Measurements from ENCODE around the gene TRAPPC3. TPM values are rescaled to one million over a fixed set of nuclear protein-coding genes. Genes with fewer than 3 reads are reported as not detected.

TRAPPC3 gene
- total and polyA plus RNA-seq, 9 of the 15 experiments (the other 6 are each of a cell fraction or from before 2014, with no cell fraction given): 20.6 to 141 (median 112) TPM

- TF ChIP-seq MGA (IDR thresholded peaks at IDR 0.05) (no peak), MNT (conservative IDR thresholded peaks at IDR 0.05) (peak in 1 of 2 experiments; percentile 38; a peak in 1 of 4 replicates), CTCF (IDR thresholded peaks at IDR 0.05 in 2 of 3, conservative IDR thresholded peaks at IDR 0.05 in 1 of 3; ENCODE audit: insufficient read depth in 2 of 3, low read depth in 1 of 3, low read length in 3 of 3) (peak; percentile 94 to 95 (median 95)), ZNF12 (CRISPR knock-in tag; IDR thresholded peaks at IDR 0.05) (0 out of 2 replicates have a peak, but pooled peaks have one; percentile 48), ZNF511 (CRISPR knock-in tag; IDR thresholded peaks at IDR 0.05) (peak; percentile 19; the same call in 1 of the 2 replicates), TAL1 (IDR thresholded peaks at IDR 0.05) (peak; percentile 20; the same call in 1 of the 2 replicates), ZBTB33 (CRISPR knock-in tag; IDR thresholded peaks at IDR 0.05) (peak; percentile 58), DNMT1 (IDR thresholded peaks at IDR 0.05) (peak; percentile 88; the same call in 1 of the 2 replicates)
These were observed 49.5 kb downstream of the TRAPPC3 start (continued) for GRCh38 chr1:36099681-36100341.

All from K562 (cell line).